Neural cell (in vitro differentiated cells): ENCODE measurements around the gene HERPUD1.

Experiments used
- EP300 ChIP-seq: fragments of 450-650 bp; conservative IDR thresholded peaks from 2 replicates; pipeline ENCODE4 v1.6.1; 2014; ENCODE audit warnings: antibody characterized with exemption, mild to moderate bottlenecking, moderate library complexity; ENCODE audit not compliant: poor library complexity, severe bottlenecking
- EZH2 ChIP-seq: fragments of 200-600, 300-800 bp; shearing (Covaris generic), sonication (generic); IDR thresholded peaks from 2 replicates; pipeline ENCODE4 v1.6.1; 2014; ENCODE audit warnings: antibody characterized with exemption, low read length, borderline replicate concordance, mild to moderate bottlenecking; ENCODE audit not compliant: insufficient read depth, poor library complexity, severe bottlenecking
- MXI1 ChIP-seq: fragments of 450-650 bp; conservative IDR thresholded peaks from 2 replicates; pipeline ENCODE4 v1.6.1; 2014; ENCODE audit warnings: antibody characterized with exemption, mild to moderate bottlenecking; ENCODE audit not compliant: poor library complexity, severe bottlenecking
- POLR2AphosphoS5 ChIP-seq: IDR thresholded peaks from 2 replicates; pipeline ENCODE4 v1.6.1; 2012
- RAD21 ChIP-seq: fragments of 450-650 bp; conservative IDR thresholded peaks from 2 replicates; pipeline ENCODE4 v1.6.1; 2014; ENCODE audit warnings: antibody characterized with exemption, mild to moderate bottlenecking, moderate library complexity
- TAF1 ChIP-seq: IDR thresholded peaks from 2 replicates; pipeline ENCODE4 v1.6.1; 2012; ENCODE audit warnings: low read depth
- TF ChIP-seq, protein P1 (sequence below): fragments of 450-650 bp; IDR thresholded peaks from 2 replicates; pipeline ENCODE4 v1.5.1; 2014; ENCODE audit warnings: antibody characterized with exemption, mild to moderate bottlenecking, moderate library complexity; ENCODE audit not compliant: poor library complexity, severe bottlenecking
- TF ChIP-seq, protein P2 (sequence below): IDR thresholded peaks from 2 replicates; pipeline ENCODE4 v1.6.1; 2012; ENCODE audit warnings: borderline replicate concordance

DNA sequence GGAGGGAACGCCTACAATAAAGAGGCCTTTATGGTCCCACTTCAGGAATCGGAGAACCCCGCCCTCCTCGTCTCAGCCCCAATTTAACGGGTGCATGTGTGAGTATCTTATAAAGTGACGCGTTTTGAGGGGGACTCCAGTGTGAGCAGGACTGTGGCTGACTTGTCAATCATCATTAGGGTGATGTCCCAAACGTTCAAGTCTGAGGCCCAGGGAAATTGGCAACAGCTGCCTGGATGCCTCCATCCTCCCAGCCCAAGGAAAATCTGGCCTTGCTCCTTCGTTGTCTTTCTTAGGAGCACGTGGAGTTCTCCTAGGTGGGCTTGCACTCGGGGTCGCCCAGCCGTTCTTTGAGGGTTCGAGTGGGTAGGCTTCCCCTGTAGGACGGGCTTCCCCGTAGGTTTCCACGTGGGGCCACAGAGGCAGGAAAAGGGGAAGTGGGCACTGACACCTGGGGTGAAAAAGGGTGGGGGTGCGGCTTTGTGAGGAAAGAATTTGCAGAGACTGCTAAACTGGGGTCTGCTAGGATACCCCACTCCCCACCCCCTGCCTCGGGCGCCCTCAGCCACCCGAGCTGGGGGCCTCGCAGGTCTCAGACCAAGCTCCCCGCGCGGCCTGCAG lies 561 bp upstream of the HERPUD1 start:
- no peak for TF ChIP-seq POLR2AphosphoS5
- TF ChIP-seq, protein P1, sequence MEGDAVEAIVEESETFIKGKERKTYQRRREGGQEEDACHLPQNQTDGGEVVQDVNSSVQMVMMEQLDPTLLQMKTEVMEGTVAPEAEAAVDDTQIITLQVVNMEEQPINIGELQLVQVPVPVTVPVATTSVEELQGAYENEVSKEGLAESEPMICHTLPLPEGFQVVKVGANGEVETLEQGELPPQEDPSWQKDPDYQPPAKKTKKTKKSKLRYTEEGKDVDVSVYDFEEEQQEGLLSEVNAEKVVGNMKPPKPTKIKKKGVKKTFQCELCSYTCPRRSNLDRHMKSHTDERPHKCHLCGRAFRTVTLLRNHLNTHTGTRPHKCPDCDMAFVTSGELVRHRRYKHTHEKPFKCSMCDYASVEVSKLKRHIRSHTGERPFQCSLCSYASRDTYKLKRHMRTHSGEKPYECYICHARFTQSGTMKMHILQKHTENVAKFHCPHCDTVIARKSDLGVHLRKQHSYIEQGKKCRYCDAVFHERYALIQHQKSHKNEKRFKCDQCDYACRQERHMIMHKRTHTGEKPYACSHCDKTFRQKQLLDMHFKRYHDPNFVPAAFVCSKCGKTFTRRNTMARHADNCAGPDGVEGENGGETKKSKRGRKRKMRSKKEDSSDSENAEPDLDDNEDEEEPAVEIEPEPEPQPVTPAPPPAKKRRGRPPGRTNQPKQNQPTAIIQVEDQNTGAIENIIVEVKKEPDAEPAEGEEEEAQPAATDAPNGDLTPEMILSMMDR, result no peak
- no peak for TF ChIP-seq EP300
- no peak for TF ChIP-seq EZH2
- TF ChIP-seq TAF1, result no peak
- no peak for TF ChIP-seq RAD21
- TF ChIP-seq, protein P2, sequence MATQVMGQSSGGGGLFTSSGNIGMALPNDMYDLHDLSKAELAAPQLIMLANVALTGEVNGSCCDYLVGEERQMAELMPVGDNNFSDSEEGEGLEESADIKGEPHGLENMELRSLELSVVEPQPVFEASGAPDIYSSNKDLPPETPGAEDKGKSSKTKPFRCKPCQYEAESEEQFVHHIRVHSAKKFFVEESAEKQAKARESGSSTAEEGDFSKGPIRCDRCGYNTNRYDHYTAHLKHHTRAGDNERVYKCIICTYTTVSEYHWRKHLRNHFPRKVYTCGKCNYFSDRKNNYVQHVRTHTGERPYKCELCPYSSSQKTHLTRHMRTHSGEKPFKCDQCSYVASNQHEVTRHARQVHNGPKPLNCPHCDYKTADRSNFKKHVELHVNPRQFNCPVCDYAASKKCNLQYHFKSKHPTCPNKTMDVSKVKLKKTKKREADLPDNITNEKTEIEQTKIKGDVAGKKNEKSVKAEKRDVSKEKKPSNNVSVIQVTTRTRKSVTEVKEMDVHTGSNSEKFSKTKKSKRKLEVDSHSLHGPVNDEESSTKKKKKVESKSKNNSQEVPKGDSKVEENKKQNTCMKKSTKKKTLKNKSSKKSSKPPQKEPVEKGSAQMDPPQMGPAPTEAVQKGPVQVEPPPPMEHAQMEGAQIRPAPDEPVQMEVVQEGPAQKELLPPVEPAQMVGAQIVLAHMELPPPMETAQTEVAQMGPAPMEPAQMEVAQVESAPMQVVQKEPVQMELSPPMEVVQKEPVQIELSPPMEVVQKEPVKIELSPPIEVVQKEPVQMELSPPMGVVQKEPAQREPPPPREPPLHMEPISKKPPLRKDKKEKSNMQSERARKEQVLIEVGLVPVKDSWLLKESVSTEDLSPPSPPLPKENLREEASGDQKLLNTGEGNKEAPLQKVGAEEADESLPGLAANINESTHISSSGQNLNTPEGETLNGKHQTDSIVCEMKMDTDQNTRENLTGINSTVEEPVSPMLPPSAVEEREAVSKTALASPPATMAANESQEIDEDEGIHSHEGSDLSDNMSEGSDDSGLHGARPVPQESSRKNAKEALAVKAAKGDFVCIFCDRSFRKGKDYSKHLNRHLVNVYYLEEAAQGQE, result no peak
- TF ChIP-seq MXI1, result no peak
